Stimulated activated effector memory CD8-positive, alpha-beta T cell treated with anti-CD3 and anti-CD28 coated beads, Interleukin-12 subunit alpha, Interleukin-12 subunit beta, amount 100 ng/mL, for 72 hours (primary cell): Measurements from ENCODE around the gene UQCR10.

Source experiments
- ATAC-seq: fragments of 150-1000 bp; cut with Tn5 transposase; 2 replicates; pipeline ENCODE4 v1.10.0; 2021
- DNase-seq, 2 donors: peaks; one replicate each; pipeline ENCODE4 v3.0.0; 2021 to 2022; ENCODE audit warnings: low spot score in 2 of 2
- H3K27ac Mint-ChIP-seq: one replicate; pipeline ENCODE4 v1.8.0; 2022; ENCODE audit warnings: mild to moderate bottlenecking, mixed read lengths
- H3K36me3 Mint-ChIP-seq: one replicate; pipeline ENCODE4 v1.8.0; 2022; ENCODE audit warnings: mild to moderate bottlenecking, mixed read lengths
- H3K4me1 Mint-ChIP-seq: one replicate; pipeline ENCODE4 v1.8.0; 2022; ENCODE audit warnings: mixed read lengths
- H3K4me3 Mint-ChIP-seq: one replicate; pipeline ENCODE4 v1.8.0; 2022; ENCODE audit warnings: mild to moderate bottlenecking, mixed read lengths
- H3K9me3 Mint-ChIP-seq: one replicate; pipeline ENCODE4 v1.8.0; 2022; ENCODE audit warnings: mixed read lengths

The UQCR10 gene

DNA sequence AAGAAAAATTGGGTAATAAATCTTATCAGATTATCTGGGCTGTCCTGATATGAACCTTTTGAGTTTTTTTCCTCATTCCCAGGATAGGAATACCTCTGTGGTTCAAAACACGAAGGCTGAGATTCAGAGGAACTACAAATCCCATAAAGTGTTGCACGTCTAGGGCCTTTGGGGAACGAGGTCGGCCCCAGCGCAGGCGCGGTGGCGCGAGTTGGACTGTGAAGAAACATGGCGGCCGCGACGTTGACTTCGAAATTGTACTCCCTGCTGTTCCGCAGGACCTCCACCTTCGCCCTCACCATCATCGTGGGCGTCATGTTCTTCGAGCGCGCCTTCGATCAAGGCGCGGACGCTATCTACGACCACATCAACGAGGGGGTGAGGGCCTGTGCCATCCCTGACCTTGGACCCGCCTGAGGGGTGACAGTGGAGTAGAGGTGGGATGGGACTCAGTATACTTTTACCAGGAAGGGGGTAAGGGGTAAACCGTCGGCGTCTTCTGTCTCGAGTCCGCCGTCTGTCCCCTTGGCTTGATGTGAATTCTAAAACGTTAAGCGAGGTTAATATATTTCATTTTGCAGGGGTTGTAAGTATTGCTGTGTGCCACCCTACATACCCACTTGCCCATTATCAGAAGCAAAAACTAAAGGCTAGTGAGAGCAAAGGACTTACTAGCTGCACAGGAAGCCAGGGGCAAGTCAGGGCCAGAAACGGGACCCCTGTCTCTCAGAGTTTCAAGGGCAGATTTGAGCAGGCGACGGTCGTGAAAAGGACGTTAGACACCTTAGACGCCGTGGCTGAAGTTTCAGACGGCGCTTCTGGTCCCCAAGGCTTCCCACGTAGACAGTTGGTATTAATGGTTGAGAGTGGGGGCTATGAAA is at the start of gene UQCR10:
Gene UQCR10, plus strand, starts transcription at position 199 of the 881 bp plus-strand sequence. Its CDS starts 30 bp downstream, at position 229.
- ATAC-seq, result peak; percentile 88
- DNase-seq, result peak; percentile 81 to 95

DNA sequence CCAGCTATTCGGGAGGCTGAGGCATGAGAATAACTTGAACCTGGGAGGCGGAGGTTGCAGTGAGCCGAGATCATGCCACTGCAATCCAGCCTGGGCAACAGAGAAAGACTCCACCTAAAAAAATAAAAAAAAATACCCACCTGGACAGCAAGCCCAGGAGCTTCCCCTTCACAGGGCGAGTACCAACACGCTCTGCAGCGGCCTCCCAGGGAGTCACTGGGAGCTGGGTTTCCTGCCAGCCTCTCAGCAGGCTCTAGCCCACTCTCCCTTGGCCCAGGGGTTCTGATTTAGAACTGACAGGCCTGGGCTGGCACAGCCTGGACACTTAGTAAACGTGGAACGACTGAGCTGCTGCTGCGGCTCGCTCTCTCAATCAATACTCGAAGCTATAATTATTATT is 49.4 kb upstream of the UQCR10 start:
- H3K36me3 Mint-ChIP-seq, result no peaks in the 10 kb centered on the region
- ATAC-seq (no peak), DNase-seq (no peak)
- peaks cover 10% of the 10 kb centered on the region for H3K4me1 Mint-ChIP-seq
- H3K27ac Mint-ChIP-seq, result no peak overlapping the region
- no peaks in the 10 kb centered on the region for H3K9me3 Mint-ChIP-seq
- H3K4me3 Mint-ChIP-seq, result no peak overlapping the region

More for the DNA sequence above, at the start of gene UQCR10:
- H3K27ac Mint-ChIP-seq, result peak within 1 kb of the TSS; percentile 99
- peaks cover 33% of the 10 kb centered on the region for H3K4me1 Mint-ChIP-seq
- H3K36me3 Mint-ChIP-seq, result peaks cover 37% of the 10 kb centered on the region
- H3K4me3 Mint-ChIP-seq, result peak within 1 kb of the TSS; percentile 99
- no peaks in the 10 kb centered on the region for H3K9me3 Mint-ChIP-seq

DNA sequence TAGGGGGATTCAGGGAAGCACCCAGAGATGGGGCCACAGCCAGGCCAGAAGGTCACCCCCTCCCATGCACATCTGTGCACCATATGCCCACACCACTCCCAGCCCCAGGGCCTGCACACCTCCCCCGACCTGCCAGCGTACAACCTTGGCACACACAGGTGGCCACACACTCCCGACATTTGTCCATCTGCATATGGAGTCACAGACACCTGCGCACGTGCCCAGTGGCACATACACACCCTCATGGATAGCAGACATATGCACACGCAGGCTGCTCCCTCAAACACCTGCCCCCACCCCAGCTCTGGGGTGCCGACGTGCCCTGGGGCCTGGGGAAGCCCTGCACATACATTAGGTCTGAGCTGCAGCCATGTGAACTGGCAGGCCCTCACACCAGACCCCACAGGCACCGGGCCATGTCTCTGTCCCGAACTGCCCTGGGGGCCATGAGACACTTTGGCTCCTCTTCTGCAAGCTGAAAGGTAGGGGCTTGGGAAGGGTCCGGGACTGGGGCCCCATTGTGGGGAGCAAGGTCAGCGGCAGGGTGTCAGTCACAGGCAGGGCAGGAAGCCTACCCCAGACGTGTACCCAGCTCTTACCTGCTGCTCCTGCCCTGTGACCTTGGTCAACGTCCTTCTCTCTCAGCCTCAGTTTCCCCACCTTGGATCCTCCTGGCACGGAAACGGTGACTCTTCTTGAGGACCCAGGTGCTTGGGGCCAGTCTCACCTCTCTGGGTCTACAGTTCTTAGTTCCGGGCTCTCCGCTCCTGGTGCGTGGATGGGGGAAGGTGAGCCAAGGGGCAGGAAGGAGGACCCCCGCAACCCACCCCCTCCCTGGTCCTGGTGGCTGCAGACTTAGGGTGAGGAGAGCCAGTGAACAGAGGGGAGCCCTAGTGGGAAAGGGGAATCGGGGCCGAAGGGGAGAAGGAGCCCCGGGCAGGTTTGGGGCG is 47.9 kb upstream of the UQCR10 start:
- Mint-ChIP-seq H3K4me3 (peak overlapping the region; percentile 50), H3K9me3 (no peaks in the 10 kb centered on the region), H3K27ac (no peak overlapping the region), H3K4me1 (peaks cover 10% of the 10 kb centered on the region), H3K36me3 (no peaks in the 10 kb centered on the region)
- no peak for DNase-seq
- ATAC-seq, result no peak

DNA sequence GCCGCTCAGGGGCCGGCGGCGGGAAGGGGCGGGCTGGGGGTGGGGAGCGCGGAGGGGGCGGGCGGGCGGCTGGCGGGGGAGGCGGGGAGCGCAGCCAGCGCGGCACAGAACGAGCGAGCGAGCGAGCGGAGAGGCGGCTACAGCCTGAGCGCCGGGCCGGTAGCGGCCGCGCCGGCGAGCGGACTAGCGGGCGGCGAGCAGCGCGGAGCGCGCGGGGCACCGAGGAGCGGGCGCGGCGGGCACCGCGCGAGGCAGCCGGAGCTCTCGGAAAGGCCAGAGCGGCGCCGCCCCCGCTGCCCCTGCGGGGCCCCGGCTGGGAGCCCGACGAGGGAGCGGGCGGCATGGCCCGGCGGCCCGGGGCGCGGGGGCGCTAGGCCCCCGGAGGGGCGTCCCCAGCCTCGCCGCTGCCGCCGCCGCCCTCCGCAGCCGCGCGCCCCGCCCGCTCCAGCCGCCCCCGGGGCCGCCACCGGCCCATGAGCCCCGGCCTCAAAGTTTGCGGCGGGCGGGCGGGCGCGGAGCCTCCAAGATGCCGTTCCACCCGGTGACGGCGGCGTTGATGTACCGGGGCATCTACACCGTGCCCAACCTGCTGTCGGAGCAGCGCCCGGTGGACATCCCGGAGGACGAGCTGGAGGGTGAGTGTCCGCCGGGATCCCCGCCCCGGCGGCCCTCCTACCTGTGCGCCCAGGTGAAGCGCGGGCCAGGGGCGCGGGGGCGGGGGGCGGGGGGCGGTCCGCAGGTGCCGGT is 47.1 kb upstream of the UQCR10 start, which contains the start of gene CABP7:
Gene CABP7, plus strand, starts transcription at position 105 of the 747 bp plus-strand sequence. Its CDS starts 422 bp downstream, at position 527.
- DNase-seq (no peak), ATAC-seq (no peak)
- Mint-ChIP-seq H3K4me3 (peak within 1 kb of the TSS; percentile 50), H3K4me1 (peaks cover 10% of the 10 kb centered on the region), H3K9me3 (no peaks in the 10 kb centered on the region), H3K36me3 (no peaks in the 10 kb centered on the region), H3K27ac (no peak within 1 kb of the TSS)

DNA sequence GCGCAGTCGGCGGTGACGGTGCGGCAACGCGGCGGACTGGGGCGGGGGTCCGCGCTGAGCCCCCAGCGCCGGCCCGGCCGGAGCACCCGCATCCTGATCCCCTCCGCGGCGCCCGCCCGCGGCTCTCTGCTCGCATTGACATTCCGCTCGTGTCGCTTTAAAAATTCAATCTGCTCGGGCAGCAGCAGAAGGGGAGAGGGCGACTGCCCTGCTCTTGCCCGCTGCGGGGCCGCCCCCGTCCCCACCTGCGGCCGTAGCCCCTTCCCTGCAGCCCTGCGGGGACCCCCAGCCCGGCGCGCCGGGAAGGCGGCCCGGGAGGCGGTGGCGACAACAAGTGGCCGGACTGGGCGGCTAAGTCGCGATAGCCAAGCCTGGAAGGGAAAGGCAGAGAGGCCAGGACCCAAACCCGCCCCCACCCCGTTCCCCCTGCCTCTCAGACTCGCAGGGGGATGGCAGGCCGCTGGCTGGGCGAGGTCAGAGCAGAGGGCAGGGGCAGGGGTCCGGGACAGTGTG is 46.3 kb upstream of the UQCR10 start:
- no peak overlapping the region for H3K4me3 Mint-ChIP-seq
- DNase-seq (no peak), ATAC-seq (no peak)
- H3K27ac Mint-ChIP-seq, result no peak overlapping the region
- no peaks in the 10 kb centered on the region for H3K36me3 Mint-ChIP-seq
- H3K9me3 Mint-ChIP-seq, result no peaks in the 10 kb centered on the region
- H3K4me1 Mint-ChIP-seq, result peaks cover 10% of the 10 kb centered on the region

DNA sequence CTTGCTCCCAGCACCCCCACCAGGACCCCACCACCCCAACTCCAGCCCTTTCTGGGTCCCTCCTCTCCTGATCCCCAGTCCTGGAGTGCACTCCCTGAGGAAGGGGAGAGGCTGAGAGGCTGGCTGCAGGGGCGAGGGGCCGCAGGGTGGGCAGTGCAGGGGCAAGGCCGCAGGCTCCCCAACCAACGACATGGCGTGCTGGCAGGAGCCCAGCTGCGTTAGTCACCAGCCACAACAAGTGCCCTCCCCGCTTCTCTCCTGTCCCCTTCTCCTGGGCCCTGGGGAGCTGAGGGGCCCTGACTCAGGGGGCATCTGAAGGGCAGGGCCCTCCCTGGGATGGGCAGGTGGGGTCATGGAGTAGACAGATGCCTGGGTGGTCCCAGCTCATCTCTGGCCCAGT is 45.0 kb upstream of the UQCR10 start:
- Mint-ChIP-seq H3K9me3 (no peaks in the 10 kb centered on the region), H3K4me3 (no peak overlapping the region), H3K4me1 (peaks cover 10% of the 10 kb centered on the region), H3K36me3 (no peaks in the 10 kb centered on the region), H3K27ac (no peak overlapping the region)
- no peak for ATAC-seq
- DNase-seq, result no peak

DNA sequence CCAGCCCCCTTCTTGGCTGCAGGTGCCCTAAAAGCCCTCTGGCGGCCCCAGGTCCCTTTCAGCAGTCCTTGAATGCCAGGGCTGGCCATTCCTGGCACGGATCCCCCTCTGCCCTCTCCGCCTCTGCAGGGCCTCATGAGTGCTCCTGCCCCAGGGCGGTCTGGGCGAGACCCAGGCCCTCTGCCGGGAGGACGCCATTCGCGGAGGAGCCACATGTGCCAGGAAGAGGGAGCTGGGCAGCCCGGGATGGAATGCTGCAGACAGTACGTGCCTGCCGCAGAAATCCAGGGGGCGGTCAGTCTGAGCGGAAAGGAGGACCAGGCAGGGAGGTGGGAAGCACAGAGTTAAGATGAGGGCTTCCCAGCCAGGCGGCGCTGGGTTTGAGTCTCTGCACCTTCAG is 44.6 kb upstream of the UQCR10 start:
- no peak for ATAC-seq
- no peak for DNase-seq
- H3K36me3 Mint-ChIP-seq, result no peaks in the 10 kb centered on the region
- H3K9me3 Mint-ChIP-seq, result no peaks in the 10 kb centered on the region
- peaks cover 10% of the 10 kb centered on the region for H3K4me1 Mint-ChIP-seq
- H3K27ac Mint-ChIP-seq, result no peak overlapping the region
- H3K4me3 Mint-ChIP-seq, result no peak overlapping the region

DNA sequence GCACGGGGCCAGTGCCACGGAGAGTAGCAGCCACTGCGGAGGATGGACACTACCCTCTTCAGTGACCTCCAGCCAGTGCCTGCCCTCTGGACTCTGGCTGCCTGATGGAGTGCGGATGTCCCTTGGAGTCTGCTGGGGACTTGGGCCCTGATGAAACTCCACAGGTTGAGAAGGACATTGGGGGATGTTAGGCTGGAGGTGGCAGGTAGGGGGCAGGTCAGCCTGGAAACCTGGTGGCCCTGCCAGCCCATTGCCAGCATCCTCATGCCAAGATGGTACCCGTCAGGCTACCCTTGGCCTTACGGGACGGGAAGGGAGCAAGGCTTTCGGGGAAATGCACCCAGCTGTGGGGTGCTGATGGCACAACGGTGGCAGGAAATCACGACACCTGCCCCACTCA is 43.4 kb upstream of the UQCR10 start:
- peaks cover 10% of the 10 kb centered on the region for H3K4me1 Mint-ChIP-seq
- H3K27ac Mint-ChIP-seq, result no peak overlapping the region

DNA sequence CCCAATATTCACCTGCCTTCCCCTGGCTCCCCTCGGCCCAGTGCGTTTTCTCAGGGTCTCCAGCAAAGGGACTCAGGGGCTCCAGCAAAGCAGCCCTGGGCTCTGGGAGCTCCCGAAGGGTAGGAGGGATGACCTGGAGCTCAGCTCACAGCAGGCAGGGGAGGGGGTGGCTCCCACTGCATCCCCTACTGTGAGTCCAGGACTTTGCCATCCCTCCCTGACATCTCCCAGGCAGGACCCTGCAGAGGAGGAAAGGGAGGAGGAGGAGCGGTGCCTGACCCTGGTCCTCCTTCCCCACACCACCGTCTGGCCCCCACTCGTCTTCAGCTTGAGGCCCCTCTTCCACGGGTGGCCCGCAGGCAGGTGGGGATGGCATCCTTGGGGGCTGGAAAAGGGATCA is 42.3 kb upstream of the UQCR10 start:
- no peaks in the 10 kb centered on the region for H3K4me1 Mint-ChIP-seq
- H3K36me3 Mint-ChIP-seq, result no peaks in the 10 kb centered on the region
- no peak overlapping the region for H3K4me3 Mint-ChIP-seq
- H3K9me3 Mint-ChIP-seq, result no peaks in the 10 kb centered on the region
- DNase-seq, result no peak
- no peak overlapping the region for H3K27ac Mint-ChIP-seq
- ATAC-seq, result no peak

More for the DNA sequence above, 43.4 kb upstream of the UQCR10 start:
- H3K4me3 Mint-ChIP-seq, result no peak overlapping the region
- H3K36me3 Mint-ChIP-seq, result no peaks in the 10 kb centered on the region
- no peak for ATAC-seq
- H3K9me3 Mint-ChIP-seq, result no peaks in the 10 kb centered on the region
- no peak for DNase-seq

DNA sequence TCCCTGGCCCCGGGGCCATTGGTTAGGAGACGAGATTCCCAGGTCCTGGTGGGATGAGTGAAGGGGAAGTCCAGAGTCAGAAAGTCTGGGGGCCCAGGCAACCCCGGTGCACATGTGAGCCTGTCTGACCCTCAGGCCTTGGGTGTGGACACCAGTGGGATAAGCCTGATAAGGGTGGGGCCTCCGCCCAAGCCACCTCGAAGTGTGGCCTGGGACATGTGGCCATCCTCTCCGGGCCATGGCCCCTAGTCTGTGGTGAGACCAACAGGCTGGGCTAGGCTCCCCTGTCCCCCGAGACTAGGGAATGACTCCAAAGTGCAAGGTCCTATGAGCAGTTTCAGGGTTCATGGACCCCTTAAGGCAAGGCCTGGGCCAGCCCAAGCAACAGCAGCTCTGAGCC is 41.1 kb upstream of the UQCR10 start:
- Mint-ChIP-seq H3K27ac (no peak overlapping the region), H3K36me3 (no peaks in the 10 kb centered on the region), H3K4me1 (no peaks in the 10 kb centered on the region), H3K4me3 (no peak overlapping the region), H3K9me3 (no peaks in the 10 kb centered on the region)
- no peak for ATAC-seq
- DNase-seq, result no peak

DNA sequence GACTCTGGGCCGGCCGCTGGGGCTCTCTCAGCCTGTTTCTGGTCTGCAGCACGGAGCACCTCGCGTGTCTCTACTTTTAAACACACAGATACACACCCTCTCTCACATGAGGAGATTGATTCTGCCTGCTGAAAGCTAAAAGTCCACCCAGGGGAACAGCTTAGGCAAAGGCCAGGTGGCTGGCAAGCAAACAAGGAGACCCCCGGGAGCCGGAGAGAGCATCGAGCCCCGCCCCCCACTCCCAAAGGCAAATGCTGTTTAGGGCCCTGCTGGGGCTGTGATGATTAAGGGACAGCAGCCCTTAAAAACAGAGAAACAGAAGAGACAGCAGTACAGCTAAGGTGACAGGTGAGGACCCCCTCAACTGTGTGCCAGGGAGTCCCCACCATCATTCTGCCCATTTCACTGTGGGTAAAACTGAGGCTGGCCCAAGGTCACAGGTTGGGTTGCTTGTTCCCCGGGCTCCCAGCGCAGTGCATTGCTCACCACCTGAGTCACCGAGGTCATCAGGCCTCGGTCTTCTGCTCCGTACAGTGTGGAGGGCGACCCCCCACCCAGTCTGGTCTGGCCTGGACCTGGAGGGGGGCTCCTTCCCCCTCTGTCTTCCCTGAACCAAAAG is 40.5 kb upstream of the UQCR10 start:
- ATAC-seq (no peak), DNase-seq (no peak)
- Mint-ChIP-seq H3K4me1 (no peaks in the 10 kb centered on the region), H3K4me3 (no peak overlapping the region), H3K36me3 (peaks cover 3% of the 10 kb centered on the region), H3K9me3 (no peaks in the 10 kb centered on the region), H3K27ac (no peak overlapping the region)

DNA sequence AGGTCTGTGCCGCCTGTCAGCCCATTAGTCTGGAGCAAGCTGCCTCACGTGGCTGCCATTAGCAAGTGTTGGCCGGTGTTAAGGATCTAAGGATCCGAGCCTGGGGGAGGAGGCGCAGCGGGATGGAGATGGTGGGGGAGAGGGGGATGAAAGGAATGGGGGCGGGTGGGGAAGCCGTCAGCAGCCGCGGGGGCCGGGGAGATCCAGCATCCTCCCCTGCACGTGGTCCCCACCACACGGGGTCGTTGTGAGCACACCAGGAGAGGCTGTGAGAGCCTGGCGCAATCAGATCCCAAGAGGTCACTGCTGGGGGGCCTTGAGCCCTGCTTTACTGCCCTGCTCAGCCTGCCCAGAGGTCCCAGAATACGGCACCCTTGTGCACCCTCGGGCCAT is 40.0 kb upstream of the UQCR10 start:
- H3K4me3 Mint-ChIP-seq, result no peak overlapping the region
- ATAC-seq (no peak), DNase-seq (no peak)

DNA sequence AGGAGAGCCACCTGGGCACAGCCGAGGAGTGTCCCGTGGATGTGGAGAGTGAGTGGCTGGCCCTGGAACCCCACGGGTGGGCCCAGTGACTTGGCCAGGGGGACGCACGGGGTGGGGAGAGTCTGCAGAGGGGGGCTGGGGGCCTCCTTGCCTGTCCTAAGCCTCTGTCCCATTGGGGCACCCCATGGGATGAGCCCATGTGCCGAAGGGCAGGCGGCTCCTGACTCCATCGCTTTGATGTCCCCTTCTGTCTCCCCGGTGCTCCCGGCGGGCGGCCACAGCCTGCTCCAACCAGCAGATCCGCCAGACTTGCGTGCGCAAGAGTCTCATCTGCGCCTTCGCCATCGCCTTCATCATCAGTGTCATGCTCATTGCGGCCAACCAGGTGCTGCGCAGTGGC is 38.0 kb upstream of the UQCR10 start:
- Mint-ChIP-seq H3K4me3 (no peak overlapping the region), H3K9me3 (no peaks in the 10 kb centered on the region), H3K36me3 (peaks cover 14% of the 10 kb centered on the region), H3K27ac (no peak overlapping the region), H3K4me1 (no peaks in the 10 kb centered on the region)
- ATAC-seq (no peak), DNase-seq (no peak)

More for the DNA sequence above, 40.0 kb upstream of the UQCR10 start:
- no peaks in the 10 kb centered on the region for H3K9me3 Mint-ChIP-seq
- no peak overlapping the region for H3K27ac Mint-ChIP-seq
- peaks cover 8% of the 10 kb centered on the region for H3K36me3 Mint-ChIP-seq
- no peaks in the 10 kb centered on the region for H3K4me1 Mint-ChIP-seq

DNA sequence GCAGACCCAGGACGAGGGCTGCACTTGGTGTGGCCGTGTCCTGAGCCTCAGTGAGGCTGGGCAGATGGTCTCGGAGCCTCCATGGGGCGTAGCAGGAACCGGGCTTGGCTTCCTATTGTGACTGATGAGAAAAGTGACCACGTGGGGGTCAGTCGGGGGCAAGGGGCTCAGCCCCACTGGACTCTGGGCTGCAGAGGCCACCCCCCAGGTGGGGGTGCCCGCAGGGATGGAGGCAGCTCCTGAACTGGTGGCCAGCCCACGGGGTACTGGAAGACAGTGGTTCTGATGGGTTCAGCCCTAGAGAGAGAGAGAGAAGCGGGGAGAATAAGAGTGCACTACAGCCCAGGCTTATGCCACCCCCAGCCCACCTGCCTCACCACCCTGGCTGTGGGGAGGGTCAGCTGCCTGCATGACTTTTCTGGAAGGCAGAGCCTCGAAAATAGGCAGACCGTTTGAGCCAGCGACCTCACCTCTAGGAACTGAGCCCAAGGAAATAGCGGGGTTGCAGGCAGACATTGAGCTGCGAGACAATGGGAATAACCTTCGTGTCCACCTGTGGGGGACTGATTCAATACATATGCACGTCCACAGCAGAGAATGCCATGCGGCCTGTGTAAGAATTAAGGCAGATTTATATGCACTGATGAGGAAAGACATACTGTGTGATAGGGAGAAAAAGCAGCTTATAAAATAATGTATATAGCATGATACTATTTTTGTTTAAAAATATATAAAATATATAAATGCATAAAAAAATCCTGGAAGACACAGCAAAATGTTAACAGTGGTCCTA is 35.9 kb upstream of the UQCR10 start:
- Mint-ChIP-seq H3K36me3 (peaks cover 14% of the 10 kb centered on the region), H3K27ac (no peak overlapping the region), H3K4me1 (no peaks in the 10 kb centered on the region), H3K9me3 (no peaks in the 10 kb centered on the region), H3K4me3 (no peak overlapping the region)
- ATAC-seq (no peak), DNase-seq (no peak)
